GM12878 (cell line): ENCODE data around the gene TGDS. TPM values are rescaled to one million over a fixed set of nuclear protein-coding genes. Genes with fewer than 3 reads are reported as not detected.

ENCODE experiments used
- BMI1 ChIP-seq: fragments of 450-650 bp; IDR thresholded peaks from 2 replicates; pipeline ENCODE4 v1.6.1; 2016; ENCODE audit warnings: mild to moderate bottlenecking, moderate library complexity, borderline replicate concordance
- CBFB ChIP-seq: IDR thresholded peaks from 2 replicates; pipeline ENCODE4 v1.6.1; 2016; ENCODE audit warnings: antibody characterized with exemption, low read depth
- CBX3 ChIP-seq: fragments of 200-600 bp; sonication (generic); IDR thresholded peaks from 2 replicates; pipeline ENCODE4 v1.6.1; 2016; ENCODE audit warnings: low read depth, borderline replicate concordance
- CTCF ChIP-seq, 3 experiments: IDR thresholded peaks in 2 of 3; conservative IDR thresholded peaks in 1 of 3; 2 replicates each; pipeline ENCODE4 v1.5.1; 2011; ENCODE audit warnings: low read depth in 3 of 3, low read length in 3 of 3, mild to moderate bottlenecking in 3 of 3, control low read depth in 2 of 3, moderate library complexity in 2 of 3, inconsistent platforms in 1 of 3, mixed read lengths in 1 of 3; ENCODE audit not compliant: control insufficient read depth in 2 of 3, insufficient read depth in 1 of 3; ENCODE audit errors: extremely low read depth in 1 of 3
- E4F1 ChIP-seq: fragments of 450-650 bp; IDR thresholded peaks from 2 replicates; pipeline ENCODE4 v1.6.1; 2018; ENCODE audit warnings: borderline replicate concordance, mild to moderate bottlenecking; ENCODE audit not compliant: partially characterized antibody
- ETV6 ChIP-seq, 2 experiments: fragments of 450-650 bp in 1 of 2; IDR thresholded peaks in 1 of 2; conservative IDR thresholded peaks in 1 of 2; 2 replicates each; pipeline ENCODE4 v1.6.1; 2014; ENCODE audit warnings: antibody characterized with exemption in 1 of 2, borderline replicate concordance in 1 of 2, low read depth in 1 of 2, mild to moderate bottlenecking in 1 of 2, moderate library complexity in 1 of 2
- NR2C1 ChIP-seq: fragments of 450-650 bp; IDR thresholded peaks from 2 replicates; pipeline ENCODE4 v1.6.1; 2017; ENCODE audit warnings: antibody characterized with exemption, mild to moderate bottlenecking, moderate library complexity
- SKIL ChIP-seq: fragments of 450-650 bp; IDR thresholded peaks from 2 replicates; pipeline ENCODE4 v1.6.1; 2017; ENCODE audit warnings: mild to moderate bottlenecking, low read depth, inconsistent platforms; ENCODE audit not compliant: poor library complexity, severe bottlenecking
- SUZ12 ChIP-seq: fragments of 200-600 bp; sonication (generic); IDR thresholded peaks from one replicate; pipeline ENCODE4 v1.6.1; 2018; ENCODE audit warnings: antibody characterized with exemption, mild to moderate bottlenecking; ENCODE audit not compliant: unreplicated experiment
- YBX1 ChIP-seq: fragments of 450-650 bp; IDR thresholded peaks from 2 replicates; pipeline ENCODE4 v1.6.1; 2016; ENCODE audit warnings: antibody characterized with exemption
- ZBTB40 ChIP-seq: fragments of 450-650 bp; IDR thresholded peaks from 2 replicates; pipeline ENCODE4 v1.6.1; 2016; ENCODE audit warnings: mild to moderate bottlenecking, moderate library complexity, borderline replicate concordance
- polyA plus RNA-seq, 11 experiments: library from polyadenylated mRNA; depleted of rRNA in 4 of 11; unstranded in 6 of 11; stranded (reverse) in 5 of 11; fragments of >200 nt; fragmentation: Nextera tagmentation in 4 of 11; fragmentation: Illumina TruSeq in 1 of 11; extraction: Ambion mirVana in 4 of 11; extraction: Trizol in 1 of 11; gene quantifications; 1 replicate in 1 of 11; 2 replicates in 10 of 11; pipeline versions ENCODE4 v1.2.1 to v1.2.3, GENCODE V29; 2011 to 2016; ENCODE audit warnings: inconsistent platforms in 2 of 11, missing spikeins in 2 of 11, low read depth in 1 of 11
- total RNA-seq, 4 experiments: library from RNA; depleted of rRNA in 3 of 4; stranded (reverse); fragments of >200 nt in 3 of 4; fragmentation: Illumina TruSeq in 1 of 4; extraction: Trizol in 1 of 4; gene quantifications; 2 replicates each; pipeline versions ENCODE4 v1.2.1 to v1.2.3, GENCODE V29; 2013 to 2021
- TF ChIP-seq, protein P1 (sequence below): IDR thresholded peaks from 2 replicates; pipeline ENCODE4 v1.6.1; 2012; ENCODE audit warnings: mild to moderate bottlenecking, low read depth, low read length

The TGDS gene
- total and polyA plus RNA-seq, 10 of the 15 experiments (the other 5 are each of a cell fraction or from before 2014, with no cell fraction given), result 13.1 to 44.3 (median 23.8) TPM

GRCh38 chr13:94549232-94550061, 46.5 kb downstream of the TGDS start (continued):
- peak; percentile 86 for TF ChIP-seq ZBTB40
- no peak for TF ChIP-seq BMI1
- TF ChIP-seq SKIL, result peak; percentile 92
- TF ChIP-seq ETV6 (conservative IDR thresholded peaks at IDR 0.05 in 1 of 2, IDR thresholded peaks at IDR 0.05 in 1 of 2; ENCODE audit: borderline replicate concordance in 1 of 2, low read depth in 1 of 2), result peak in 1 of 2 experiments; percentile 49; a peak in 2 of 4 replicates
- TF ChIP-seq SUZ12, result no peak
- TF ChIP-seq YBX1, result no peak
- TF ChIP-seq CBFB, result peak; percentile 77
- TF ChIP-seq CBX3, result no peak
- no peak; a peak in 1 of 6 replicates for TF ChIP-seq CTCF (IDR thresholded peaks at IDR 0.05 in 2 of 3, conservative IDR thresholded peaks at IDR 0.05 in 1 of 3; ENCODE audit: control insufficient read depth in 2 of 3, extremely low read depth in 1 of 3, insufficient read depth in 1 of 3, low read depth in 3 of 3, low read length in 3 of 3)
- TF ChIP-seq, protein P1, sequence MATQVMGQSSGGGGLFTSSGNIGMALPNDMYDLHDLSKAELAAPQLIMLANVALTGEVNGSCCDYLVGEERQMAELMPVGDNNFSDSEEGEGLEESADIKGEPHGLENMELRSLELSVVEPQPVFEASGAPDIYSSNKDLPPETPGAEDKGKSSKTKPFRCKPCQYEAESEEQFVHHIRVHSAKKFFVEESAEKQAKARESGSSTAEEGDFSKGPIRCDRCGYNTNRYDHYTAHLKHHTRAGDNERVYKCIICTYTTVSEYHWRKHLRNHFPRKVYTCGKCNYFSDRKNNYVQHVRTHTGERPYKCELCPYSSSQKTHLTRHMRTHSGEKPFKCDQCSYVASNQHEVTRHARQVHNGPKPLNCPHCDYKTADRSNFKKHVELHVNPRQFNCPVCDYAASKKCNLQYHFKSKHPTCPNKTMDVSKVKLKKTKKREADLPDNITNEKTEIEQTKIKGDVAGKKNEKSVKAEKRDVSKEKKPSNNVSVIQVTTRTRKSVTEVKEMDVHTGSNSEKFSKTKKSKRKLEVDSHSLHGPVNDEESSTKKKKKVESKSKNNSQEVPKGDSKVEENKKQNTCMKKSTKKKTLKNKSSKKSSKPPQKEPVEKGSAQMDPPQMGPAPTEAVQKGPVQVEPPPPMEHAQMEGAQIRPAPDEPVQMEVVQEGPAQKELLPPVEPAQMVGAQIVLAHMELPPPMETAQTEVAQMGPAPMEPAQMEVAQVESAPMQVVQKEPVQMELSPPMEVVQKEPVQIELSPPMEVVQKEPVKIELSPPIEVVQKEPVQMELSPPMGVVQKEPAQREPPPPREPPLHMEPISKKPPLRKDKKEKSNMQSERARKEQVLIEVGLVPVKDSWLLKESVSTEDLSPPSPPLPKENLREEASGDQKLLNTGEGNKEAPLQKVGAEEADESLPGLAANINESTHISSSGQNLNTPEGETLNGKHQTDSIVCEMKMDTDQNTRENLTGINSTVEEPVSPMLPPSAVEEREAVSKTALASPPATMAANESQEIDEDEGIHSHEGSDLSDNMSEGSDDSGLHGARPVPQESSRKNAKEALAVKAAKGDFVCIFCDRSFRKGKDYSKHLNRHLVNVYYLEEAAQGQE, result no peak
- no peak for TF ChIP-seq E4F1
- TF ChIP-seq NR2C1, result no peak
